Panc1 (cell line): ENCODE results near the gene STK17B. TPM values are rescaled to one million over a fixed set of nuclear protein-coding genes. Genes with fewer than 3 reads are reported as not detected.

Source experiments
- total RNA-seq: library from RNA; stranded (reverse); gene quantifications from one replicate; pipeline ENCODE4 v1.2.1, GENCODE V29; 2021; ENCODE audit not compliant: unreplicated experiment

The STK17B gene
- total RNA-seq, 1 experiment from 2014 or later = 19.3 TPM

Other genes with a start within 250 kb of the STK17B start
- gene DNAH7, start 102.7 kb downstream of the STK17B start, total RNA-seq = 0.98 TPM